SH-SY5Y (cell line): Measurements from ENCODE around the gene NECTIN1.

Source experiments
- GATA2 ChIP-seq: IDR thresholded peaks from 2 replicates; pipeline ENCODE4 v1.6.1; 2011; ENCODE audit warnings: mild to moderate bottlenecking, low read depth, low read length
- GATA3 ChIP-seq: IDR thresholded peaks from 2 replicates; pipeline ENCODE4 v1.6.1; 2011; ENCODE audit warnings: low read depth, mild to moderate bottlenecking, low read length, moderate library complexity

GRCh38 chr11:119709638-119710346 lies 19.2 kb downstream of the NECTIN1 start:
- TF ChIP-seq GATA2 (no peak), GATA3 (no peak)
